ENCODE data around the gene KHDC3L. TPM values are rescaled to one million over a fixed set of nuclear protein-coding genes. Genes with fewer than 3 reads are reported as not detected.
"Not testable (repeated sequence)": the region's sequence is repeated elsewhere in the genome, so short reads cannot be mapped to it uniquely, and the experiment has no call there.

Gene KHDC3L
- total and polyA plus RNA-seq, 2 of the 4 experiments (the other 2 are of a cell fraction) = not detected

- no peak overlapping the region for H2AK5ac ChIP-seq (ENCODE audit: low read depth, low read length)
- H2AK9ac ChIP-seq (replicated peaks; ENCODE audit: low read depth, low read length, poor library complexity) = no peak overlapping the region
- CTCF ChIA-PET = no interaction called here
- H3K4me3 ChIP-seq (ENCODE audit: insufficient read depth, low read depth, low read length) = no peak overlapping the region
- no peak overlapping the region for H2AFZ ChIP-seq (replicated peaks; ENCODE audit: low read length, poor library complexity)
- no peak overlapping the region for H2BK15ac ChIP-seq (ENCODE audit: low read depth, low read length)
- no peak overlapping the region for H4K5ac ChIP-seq (ENCODE audit: low read depth, low read length)
- H3K27me3 ChIP-seq (ENCODE audit: control insufficient read depth, insufficient read depth, low read length) = no peaks in the 10 kb centered on the region
- intact Hi-C loops (cut with micrococcal nuclease) (no loop called here), dilution Hi-C loops (cut with HindIII; ENCODE audit: low sequenced_read_pairs, unreplicated experiment) (no loop called here), in situ Hi-C loops (cut with MboI; ENCODE audit: low sequenced_read_pairs) (no loop called here)
- no peak overlapping the region for H3K4me2 ChIP-seq (ENCODE audit: low read depth, low read length)
- H4K91ac ChIP-seq (ENCODE audit: insufficient read depth, low read depth, low read length) = no peak overlapping the region
- H4K8ac ChIP-seq (ENCODE audit: low read depth in 2 of 2, low read length in 2 of 2) = no peak overlapping the region
- H4K20me1 ChIP-seq (ENCODE audit: insufficient read depth, low read length) = no peaks in the 10 kb centered on the region
- no peak overlapping the region for H3K18ac ChIP-seq (ENCODE audit: low read depth, low read length)
- H2BK120ac ChIP-seq (ENCODE audit: low read depth, low read length) = no peak overlapping the region
- H3K27ac ChIP-seq (ENCODE audit: insufficient read depth, low read length) = no peak overlapping the region
- H3K14ac ChIP-seq (replicated peaks; ENCODE audit: low read depth, low read length) = no peak overlapping the region
- no peak overlapping the region for H3K9ac ChIP-seq (ENCODE audit: low read depth, low read length)
- no peak for DNase-seq
- POLR2A ChIA-PET (ENCODE audit: unreplicated experiment) = no interaction called here
- H3K4ac ChIP-seq (ENCODE audit: low read depth, low read length) = no peak overlapping the region
- H3K79me1 ChIP-seq (ENCODE audit: low read depth in 1 of 2, low read length in 2 of 2) = no peaks in the 10 kb centered on the region
- ATAC-seq (ENCODE audit: low read depth) = no peak
- TF ChIP-seq BHLHE40 (IDR thresholded peaks at IDR 0.05; ENCODE audit: low read depth, low read length) (no peak), FOS (IDR thresholded peaks at IDR 0.05; ENCODE audit: low read depth, low read length) (no peak), USF2 (IDR thresholded peaks at IDR 0.05; ENCODE audit: low read depth, low read length) (no peak), SMC3 (IDR thresholded peaks at IDR 0.05; ENCODE audit: low read depth, low read length) (no peak), POLR2A (IDR thresholded peaks at IDR 0.05; ENCODE audit: low read depth, low read length) (no peak), ELK1 (IDR thresholded peaks at IDR 0.05; ENCODE audit: borderline replicate concordance, low read depth, low read length) (no peak), RFX5 (IDR thresholded peaks at IDR 0.05; ENCODE audit: low read depth, low read length) (no peak)
- H3K23ac ChIP-seq (ENCODE audit: low read depth, low read length) = no peak overlapping the region
- no peaks in the 10 kb centered on the region for H3K9me1 ChIP-seq (ENCODE audit: insufficient read depth, low read length)
- no peak overlapping the region for H2BK20ac ChIP-seq (ENCODE audit: low read depth, low read length)
- no CpG with 5 or more reads among the region's 2 CpGs for WGBS, 2 experiments (ENCODE audit: extremely low coverage in 2 of 2, insufficient read length in 1 of 2)
- no peaks in the 10 kb centered on the region for H3K9me3 ChIP-seq (ENCODE audit: control insufficient read depth, insufficient read depth, low read length)
- no peak overlapping the region for H2BK5ac ChIP-seq (ENCODE audit: low read depth, low read length, poor library complexity, severe bottlenecking)
- no peaks in the 10 kb centered on the region for H3K36me3 ChIP-seq (ENCODE audit: control insufficient read depth, insufficient read depth, low read length)
- no peaks in the 10 kb centered on the region for H3K4me1 ChIP-seq (ENCODE audit: control insufficient read depth, insufficient read depth, low read length)
- H3K56ac ChIP-seq (ENCODE audit: extremely low read depth, insufficient read depth, low read length) = no peak overlapping the region
- no TSS peak for BruUV-seq (replicated peaks)
Measured at GRCh38 chr6:73391675-73392074, 29.2 kb downstream of the KHDC3L start.

- H2BK120ac ChIP-seq (ENCODE audit: low read depth, low read length); H4K20me1 ChIP-seq (ENCODE audit: insufficient read depth, low read length); H3K36me3 ChIP-seq (ENCODE audit: control insufficient read depth, insufficient read depth, low read length); H3K14ac ChIP-seq (replicated peaks; ENCODE audit: low read depth, low read length); H3K27ac ChIP-seq (ENCODE audit: insufficient read depth, low read length); H3K4ac ChIP-seq (ENCODE audit: low read depth, low read length); H3K4me1 ChIP-seq (ENCODE audit: control insufficient read depth, insufficient read depth, low read length); dilution Hi-C loops (cut with HindIII; ENCODE audit: low sequenced_read_pairs, unreplicated experiment); H4K8ac ChIP-seq (ENCODE audit: low read depth in 2 of 2, low read length in 2 of 2); H3K4me3 ChIP-seq (ENCODE audit: insufficient read depth, low read depth, low read length); H2BK15ac ChIP-seq (ENCODE audit: low read depth, low read length); H3K9me1 ChIP-seq (ENCODE audit: insufficient read depth, low read length); POLR2A ChIA-PET (ENCODE audit: unreplicated experiment); H3K27me3 ChIP-seq (ENCODE audit: control insufficient read depth, insufficient read depth, low read length); DNase-seq; H3K79me1 ChIP-seq (ENCODE audit: low read depth in 1 of 2, low read length in 2 of 2); H2BK5ac ChIP-seq (ENCODE audit: low read depth, low read length, poor library complexity, severe bottlenecking); H3K56ac ChIP-seq (ENCODE audit: extremely low read depth, insufficient read depth, low read length); ATAC-seq (ENCODE audit: low read depth); H2AK9ac ChIP-seq (replicated peaks; ENCODE audit: low read depth, low read length, poor library complexity); H2AFZ ChIP-seq (replicated peaks; ENCODE audit: low read length, poor library complexity); H4K5ac ChIP-seq (ENCODE audit: low read depth, low read length); H3K9ac ChIP-seq (ENCODE audit: low read depth, low read length); H4K91ac ChIP-seq (ENCODE audit: insufficient read depth, low read depth, low read length); H2BK20ac ChIP-seq (ENCODE audit: low read depth, low read length); H3K4me2 ChIP-seq (ENCODE audit: low read depth, low read length); BruUV-seq (replicated peaks); CTCF ChIA-PET; in situ Hi-C loops (cut with MboI; ENCODE audit: low sequenced_read_pairs); intact Hi-C loops (cut with micrococcal nuclease); H3K18ac ChIP-seq (ENCODE audit: low read depth, low read length); H3K23ac ChIP-seq (ENCODE audit: low read depth, low read length); H3K9me3 ChIP-seq (ENCODE audit: control insufficient read depth, insufficient read depth, low read length); H2AK5ac ChIP-seq (ENCODE audit: low read depth, low read length): not testable (repeated sequence)
- whole genome bisulfite sequencing, 2 experiments (ENCODE audit: extremely low coverage in 2 of 2, insufficient read length in 1 of 2) = no CpG with 5 or more reads among the region's 4 CpGs
Measured at GRCh38 chr6:73392188-73392587, 29.7 kb downstream of the KHDC3L start.
